A673 (cell line): ENCODE measurements around the gene KDR. TPM values are rescaled to one million over a fixed set of nuclear protein-coding genes. Genes with fewer than 3 reads are reported as not detected.

Experiments used
- BruUV-seq: library from RNA; stranded (reverse); fragments of 400-500 nt; replicated peaks from 2 replicates; lab custom pipeline; 2021; lab: Mats Ljungman, UMichigan
- CTCF ChIA-PET: fragments of 300-600 bp; sonication (Branson Sonifier 250); formaldehyde crosslinking; loops from one replicate; lab custom pipeline; 2022; ENCODE audit warnings: antibody characterized with exemption; lab: Charles Lee
- POLR2A ChIA-PET: fragments of 300-600 bp; sonication (Branson Sonifier 250); formaldehyde crosslinking; loops from one replicate; lab custom pipeline; 2022; ENCODE audit warnings: antibody characterized with exemption; ENCODE audit not compliant: low non-redundant PET; lab: Charles Lee
- DNase-seq: peaks from one replicate; pipeline ENCODE4 v3.0.0-alpha.2; 2015; ENCODE audit warnings: low spot score
- H3K27ac ChIP-seq: fragments of 200-600 bp; sonication (generic); 2 replicates; pipeline ENCODE4 v1.5.1; 2016; ENCODE audit warnings: mixed run types, low read depth, mild to moderate bottlenecking, mixed read lengths, antibody characterized with exemption, low read length; ENCODE audit not compliant: poor library complexity, severe bottlenecking
- H3K27me3 ChIP-seq: fragments of 200-600 bp; sonication (generic); replicated peaks from 2 replicates; pipeline ENCODE4 v1.6.1; 2017; ENCODE audit warnings: mixed run types, low read depth, mild to moderate bottlenecking, mixed read lengths, antibody characterized with exemption, low read length; ENCODE audit not compliant: insufficient read depth, poor library complexity
- H3K36me3 ChIP-seq: fragments of 200-600 bp; sonication (generic); 2 replicates; pipeline ENCODE4 v1.6.1; 2016; ENCODE audit warnings: mixed run types, mild to moderate bottlenecking, mixed read lengths, antibody characterized with exemption, low read length; ENCODE audit not compliant: insufficient read depth, poor library complexity, severe bottlenecking
- H3K4me1 ChIP-seq: fragments of 200-600 bp; sonication (generic); 2 replicates; pipeline ENCODE4 v1.6.1; 2017; ENCODE audit warnings: mixed run types, mild to moderate bottlenecking, mixed read lengths, antibody characterized with exemption, low read length; ENCODE audit not compliant: insufficient read depth, poor library complexity, severe bottlenecking
- H3K4me3 ChIP-seq: fragments of 200-600 bp; sonication (generic); 2 replicates; pipeline ENCODE4 v1.5.1; 2016; ENCODE audit warnings: low read depth, mixed run types, mild to moderate bottlenecking, mixed read lengths, low read length; ENCODE audit not compliant: poor library complexity, severe bottlenecking
- H3K9me3 ChIP-seq: fragments of 200-600 bp; sonication (generic); 2 replicates; pipeline ENCODE4 v1.6.1; 2016; ENCODE audit warnings: mixed run types, low read depth, mild to moderate bottlenecking, mixed read lengths, antibody characterized with exemption, low read length; ENCODE audit not compliant: poor library complexity, severe bottlenecking
- CTCF ChIP-seq: fragments of 300-800, 200-600 bp; sonication (generic); conservative IDR thresholded peaks from 2 replicates; pipeline ENCODE4 v1.5.1; 2017; ENCODE audit warnings: low read depth, mild to moderate bottlenecking, antibody characterized with exemption, low read length, moderate library complexity, mixed read lengths
- EZH2 ChIP-seq: fragments of 200-600 bp; sonication (generic); IDR thresholded peaks from 2 replicates; pipeline ENCODE4 v1.6.1; 2017; ENCODE audit warnings: borderline replicate concordance, low read depth, mild to moderate bottlenecking, mixed read lengths, antibody characterized with exemption, low read length; ENCODE audit not compliant: poor library complexity, severe bottlenecking
- intact Hi-C: fragments of 100-400 bp; cut with micrococcal nuclease; formaldehyde crosslinking; loops from one replicate; pipeline ENCODE4 v1.10.0; 2022; ENCODE audit not compliant: unreplicated experiment
- total RNA-seq: library from RNA; stranded (reverse); gene quantifications from 2 replicates; pipeline ENCODE4 v1.2.3, GENCODE V29; 2021

KDR gene
- total RNA-seq, 1 experiment from 2014 or later: 0.47 TPM

GRCh38 chr4:55123791-55124190 lies 1.6 kb downstream of the KDR start:
- Histone ChIP-seq H3K27ac (no peak overlapping the region), H3K4me1 (no peaks in the 10 kb centered on the region), H3K27me3 (no peaks in the 10 kb centered on the region), H3K36me3 (no peaks in the 10 kb centered on the region), H3K9me3 (no peaks in the 10 kb centered on the region), H3K4me3 (no peak overlapping the region)
- intact Hi-C loops: loop anchor here (5.0 kb wide), 1 partner anchor 91 kb away; no protein-coding TSS in a partner anchor
- no TSS peak for BruUV-seq
- DNase-seq: no peak
- ChIA-PET POLR2A (no interaction called here), CTCF (no interaction called here)
- TF ChIP-seq CTCF: no peak

GRCh38 chr4:55122235-55122634 lies 3.2 kb downstream of the KDR start:
- CTCF ChIA-PET: no interaction called here

GRCh38 chr4:55121246-55121645 lies 4.1 kb downstream of the KDR start:
- Histone ChIP-seq H3K36me3 (no peaks in the 10 kb centered on the region), H3K27me3 (no peaks in the 10 kb centered on the region), H3K9me3 (no peaks in the 10 kb centered on the region), H3K27ac (no peak overlapping the region), H3K4me1 (peaks cover 6% of the 10 kb centered on the region), H3K4me3 (no peak overlapping the region)
- POLR2A ChIA-PET: no interaction called here
- CTCF ChIA-PET: no interaction called here
- no TSS peak for BruUV-seq
- DNase-seq: no peak
- TF ChIP-seq CTCF (no peak), EZH2 (no peak)
- intact Hi-C loops: loop anchor here (5.0 kb wide), 1 partner anchor 89 kb away; no protein-coding TSS in a partner anchor

More at GRCh38 chr4:55122235-55122634, 3.2 kb downstream of the KDR start:
- no peaks in the 10 kb centered on the region for H3K36me3 ChIP-seq
- no peaks in the 10 kb centered on the region for H3K27me3 ChIP-seq
- intact Hi-C loops: loop anchor here (5.0 kb wide), 1 partner anchor 90 kb away; no protein-coding TSS in a partner anchor
- no TSS peak for BruUV-seq
- H3K4me3 ChIP-seq: no peak overlapping the region
- no peaks in the 10 kb centered on the region for H3K9me3 ChIP-seq
- no peak for DNase-seq
- POLR2A ChIA-PET: no interaction called here
- TF ChIP-seq EZH2: no peak
- no peak for TF ChIP-seq CTCF
- H3K4me1 ChIP-seq: no peaks in the 10 kb centered on the region
- no peak overlapping the region for H3K27ac ChIP-seq
